Stimulated activated CD4-positive, alpha-beta T cell treated with anti-CD3 and anti-CD28 coated beads, Interleukin-1b, Interleukin-23, amount 100 ng/mL, for 24 hours (primary cell): ENCODE results near the gene ANTXR1.

Source experiments
- DNase-seq, 4 experiments: peaks; one replicate each; pipeline ENCODE4 v3.0.0-alpha.2; 2020; ENCODE audit warnings: low read depth in 4 of 4, low spot score in 1 of 4

Gene ANTXR1

GRCh38 chr2:69131983-69132675 lies 119.2 kb downstream of the ANTXR1 start:
- no peak for DNase-seq

GRCh38 chr2:69132960-69133590 lies 120.1 kb downstream of the ANTXR1 start:
- no peak for DNase-seq

- DNase-seq, result no peak
These were observed 120.9 kb downstream of the ANTXR1 start for GRCh38 chr2:69133898-69134297.

GRCh38 chr2:69134306-69134945 lies 121.4 kb downstream of the ANTXR1 start:
- DNase-seq, result no peak

GRCh38 chr2:69138247-69138772 lies 125.3 kb downstream of the ANTXR1 start:
- no peak for DNase-seq

- no peak for DNase-seq
These were observed 125.9 kb downstream of the ANTXR1 start for GRCh38 chr2:69138793-69139459.

GRCh38 chr2:69139778-69140670 lies 127.0 kb downstream of the ANTXR1 start:
- DNase-seq, result no peak

GRCh38 chr2:69141061-69141460 lies 128.1 kb downstream of the ANTXR1 start:
- no peak for DNase-seq

- DNase-seq, result no peak
These were observed 130.9 kb downstream of the ANTXR1 start for GRCh38 chr2:69143748-69144360.

- no peak for DNase-seq
These were observed 132.2 kb downstream of the ANTXR1 start for GRCh38 chr2:69145204-69145603.

GRCh38 chr2:69147841-69148533 lies 135.0 kb downstream of the ANTXR1 start:
- no peak for DNase-seq

- no peak for DNase-seq
These were observed 136.7 kb downstream of the ANTXR1 start for GRCh38 chr2:69149631-69150215.

GRCh38 chr2:69151931-69152330 lies 139.0 kb downstream of the ANTXR1 start:
- DNase-seq, result no peak

GRCh38 chr2:69152847-69153583 lies 140.0 kb downstream of the ANTXR1 start:
- no peak for DNase-seq

- DNase-seq, result no peak
These were observed 141.1 kb downstream of the ANTXR1 start for GRCh38 chr2:69154106-69154505.

GRCh38 chr2:69156624-69157023 lies 143.6 kb downstream of the ANTXR1 start:
- no peak for DNase-seq

GRCh38 chr2:69157441-69157840 lies 144.5 kb downstream of the ANTXR1 start:
- DNase-seq, result no peak

GRCh38 chr2:69159986-69160385 lies 147.0 kb downstream of the ANTXR1 start:
- no peak for DNase-seq

GRCh38 chr2:69162057-69162456 lies 149.1 kb downstream of the ANTXR1 start:
- no peak for DNase-seq
